D721Med (cell line): Measurements from ENCODE around the gene SULT1A1.
"Not testable (repeated sequence)": the region's sequence is repeated elsewhere in the genome, so short reads cannot be mapped to it uniquely, and the experiment has no call there.

Experiments
- DNase-seq: peaks from one replicate; pipeline ENCODE4 v3.0.0; 2011; ENCODE audit warnings: low spot score; ENCODE audit not compliant: insufficient read length
- FAIRE-seq: peaks from 2 replicates; lab custom pipeline; 2011; peaks lifted over from hg19 to GRCh38; lab: Jason Lieb, UNC
- TF ChIP-seq, protein P1 (sequence below): IDR thresholded peaks from 2 replicates; pipeline ENCODE4 v1.5.1; 2012; ENCODE audit warnings: mild to moderate bottlenecking, control low read depth; ENCODE audit not compliant: insufficient read depth; ENCODE audit errors: missing control alignments

Gene SULT1A1

GRCh38 chr16:28617874-28618273 is 8.0 kb upstream of the SULT1A1 start:
- TF ChIP-seq, protein P1, sequence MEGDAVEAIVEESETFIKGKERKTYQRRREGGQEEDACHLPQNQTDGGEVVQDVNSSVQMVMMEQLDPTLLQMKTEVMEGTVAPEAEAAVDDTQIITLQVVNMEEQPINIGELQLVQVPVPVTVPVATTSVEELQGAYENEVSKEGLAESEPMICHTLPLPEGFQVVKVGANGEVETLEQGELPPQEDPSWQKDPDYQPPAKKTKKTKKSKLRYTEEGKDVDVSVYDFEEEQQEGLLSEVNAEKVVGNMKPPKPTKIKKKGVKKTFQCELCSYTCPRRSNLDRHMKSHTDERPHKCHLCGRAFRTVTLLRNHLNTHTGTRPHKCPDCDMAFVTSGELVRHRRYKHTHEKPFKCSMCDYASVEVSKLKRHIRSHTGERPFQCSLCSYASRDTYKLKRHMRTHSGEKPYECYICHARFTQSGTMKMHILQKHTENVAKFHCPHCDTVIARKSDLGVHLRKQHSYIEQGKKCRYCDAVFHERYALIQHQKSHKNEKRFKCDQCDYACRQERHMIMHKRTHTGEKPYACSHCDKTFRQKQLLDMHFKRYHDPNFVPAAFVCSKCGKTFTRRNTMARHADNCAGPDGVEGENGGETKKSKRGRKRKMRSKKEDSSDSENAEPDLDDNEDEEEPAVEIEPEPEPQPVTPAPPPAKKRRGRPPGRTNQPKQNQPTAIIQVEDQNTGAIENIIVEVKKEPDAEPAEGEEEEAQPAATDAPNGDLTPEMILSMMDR, result no peak
- DNase-seq (no peak), FAIRE-seq (no peak)

DNA sequence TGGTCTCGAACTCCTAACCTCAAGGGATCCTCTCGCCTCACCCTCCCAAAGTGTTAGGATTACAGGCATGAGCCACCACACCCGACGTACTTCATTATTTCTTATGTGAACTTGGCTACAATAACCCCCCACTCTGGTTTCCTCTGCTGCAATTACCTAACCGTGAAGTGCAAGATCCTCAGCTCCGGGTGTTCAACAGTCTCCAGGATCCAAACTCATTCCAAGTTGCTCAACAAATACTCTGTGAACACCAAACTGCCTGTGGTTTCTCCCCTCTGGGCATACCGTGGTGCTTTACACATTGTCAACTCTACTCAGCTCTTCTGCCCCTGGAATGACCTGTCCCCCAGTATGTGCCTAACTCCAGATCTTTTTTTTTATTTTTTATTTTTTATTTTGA is 6.8 kb upstream of the SULT1A1 start:
- no peak for FAIRE-seq
- no peak for DNase-seq
- TF ChIP-seq, protein P1, result no peak

DNA sequence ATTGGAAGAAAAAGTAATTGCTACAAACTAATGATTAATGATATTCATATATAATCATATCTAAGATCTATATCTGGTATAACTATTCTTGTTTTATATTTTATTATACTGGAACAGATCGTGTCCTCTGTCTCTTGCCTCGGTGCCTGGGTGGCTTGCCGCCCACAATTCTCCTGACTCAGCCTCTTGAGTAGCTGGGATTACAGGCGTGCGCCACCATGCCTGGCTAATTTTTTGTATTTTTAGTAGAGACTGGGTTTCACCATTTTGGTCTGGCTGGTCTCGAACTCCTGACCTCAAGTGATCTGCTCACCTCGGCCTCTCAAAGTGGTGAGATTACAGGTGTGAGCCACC is 6.4 kb upstream of the SULT1A1 start:
- DNase-seq, FAIRE-seq: not testable (repeated sequence)

DNA sequence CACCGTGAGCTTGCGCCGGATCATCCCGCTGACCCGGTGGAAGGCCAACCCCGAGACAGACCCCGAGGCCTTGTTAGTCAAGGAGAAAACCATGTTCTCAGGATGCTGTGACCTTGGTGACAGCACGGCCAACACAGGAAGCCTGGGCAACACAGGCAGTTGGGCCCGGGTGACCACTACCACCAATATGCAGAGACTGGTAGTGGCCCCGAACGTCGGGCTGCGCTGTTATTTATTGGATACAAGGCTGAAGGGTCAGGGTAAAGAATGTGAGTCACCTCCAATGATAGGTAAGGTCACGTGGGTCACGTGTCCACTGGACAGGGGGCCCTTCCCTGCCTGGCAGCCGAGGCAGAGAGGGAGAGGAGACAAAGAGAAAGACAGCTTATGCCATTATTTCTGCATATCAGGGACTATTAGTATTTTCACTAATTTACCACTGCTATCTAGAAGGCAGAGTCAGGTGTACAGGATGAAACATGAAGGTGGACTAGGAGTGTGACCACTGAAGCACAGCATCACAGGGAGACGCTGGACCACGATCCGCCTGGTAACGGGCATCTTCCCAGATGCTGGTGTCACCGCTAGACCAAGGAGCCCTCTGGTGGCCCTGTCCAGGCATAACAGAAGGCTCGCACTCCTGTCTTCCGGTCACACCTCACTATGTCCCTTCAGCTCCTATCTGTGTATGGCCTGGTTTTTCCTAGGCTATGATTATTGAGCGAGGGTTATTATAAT is 5.8 kb upstream of the SULT1A1 start:
- not testable (repeated sequence) for FAIRE-seq, DNase-seq
- TF ChIP-seq, protein P1, result peak; percentile 70

GRCh38 chr16:28614561-28614960 is 4.7 kb upstream of the SULT1A1 start:
- not testable (repeated sequence) for FAIRE-seq, DNase-seq

GRCh38 chr16:28613912-28614311 is 4.1 kb upstream of the SULT1A1 start:
- FAIRE-seq, DNase-seq: not testable (repeated sequence)

DNA sequence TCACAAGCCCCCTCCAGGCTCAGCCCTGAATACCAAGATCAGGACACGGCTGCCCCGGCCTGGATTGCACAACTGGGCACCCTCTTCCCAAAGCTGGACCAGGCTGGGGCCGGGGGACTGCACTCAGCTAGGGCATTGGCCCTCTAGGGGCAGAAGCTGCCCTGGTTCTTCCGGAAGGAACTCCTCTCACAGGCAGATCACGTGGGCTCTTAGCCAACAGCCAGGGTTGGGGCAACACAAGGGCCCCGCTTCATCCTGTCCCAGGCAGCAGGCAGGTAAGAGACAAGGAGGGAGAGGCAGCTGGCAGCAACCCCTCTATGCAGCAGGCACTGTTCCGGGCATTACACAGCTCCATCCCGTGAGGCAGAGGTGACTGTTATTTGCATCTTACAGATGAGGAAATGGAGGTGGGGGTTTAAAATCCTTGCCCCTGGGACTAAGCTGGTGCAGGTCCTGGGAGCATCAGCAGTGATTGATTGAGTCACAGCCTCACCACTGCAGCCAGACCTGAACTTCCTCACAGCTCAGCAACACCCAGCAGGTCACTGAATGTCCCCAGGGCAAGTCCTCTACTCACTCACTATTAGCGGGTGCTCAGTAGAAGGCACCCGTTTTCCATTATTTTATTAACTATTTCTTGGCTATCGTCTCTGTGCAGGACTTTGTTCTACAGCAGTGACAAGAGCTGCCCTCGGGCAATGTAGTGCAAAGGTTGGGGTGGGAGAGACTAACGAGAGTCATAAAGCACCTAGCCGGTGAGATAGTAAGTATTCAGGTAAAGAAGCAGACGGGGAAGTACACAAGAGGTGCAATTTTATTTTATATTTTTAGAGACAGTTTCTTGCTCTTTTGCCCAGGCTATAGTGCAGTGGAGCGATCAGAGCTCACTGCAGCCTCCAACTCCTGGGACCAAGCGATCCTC is 2.8 kb upstream of the SULT1A1 start:
- DNase-seq, FAIRE-seq: not testable (repeated sequence)

DNA sequence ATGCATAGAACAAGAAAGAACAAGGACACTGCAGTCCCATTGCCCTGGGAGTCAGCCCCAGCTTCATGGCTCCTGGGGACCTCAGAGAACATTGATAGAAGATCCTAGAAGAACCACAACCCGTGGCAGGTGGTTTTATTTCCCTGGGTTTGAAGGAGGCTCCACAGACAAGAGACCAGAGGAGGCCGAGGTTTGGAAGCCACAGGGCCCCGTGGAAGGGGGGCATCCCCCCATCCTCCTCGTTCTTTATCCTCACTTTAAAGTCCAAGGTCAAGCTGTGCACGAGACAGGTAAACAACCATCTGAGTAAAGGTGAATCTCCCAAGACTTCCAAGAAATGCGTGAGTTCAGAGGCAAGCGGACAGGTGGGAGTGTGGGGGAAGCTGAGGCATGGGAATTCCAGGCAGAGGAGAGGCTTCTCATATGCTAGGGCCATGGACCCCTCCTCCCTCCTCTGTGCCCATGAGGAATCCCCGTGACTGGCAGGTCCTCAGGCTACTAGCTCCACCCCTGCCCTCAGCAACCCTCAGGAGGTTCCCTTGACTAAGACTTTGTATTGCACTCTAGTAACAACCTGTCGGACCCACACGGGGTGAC is 849 bp upstream of the SULT1A1 start:
- FAIRE-seq (no peak), DNase-seq (no peak)

GRCh38 chr16:28608867-28609596 is 812 bp downstream of the SULT1A1 start:
- not testable (repeated sequence) for DNase-seq, FAIRE-seq

More for the DNA sequence above, 849 bp upstream of the SULT1A1 start:
- TF ChIP-seq, protein P1, result no peak

DNA sequence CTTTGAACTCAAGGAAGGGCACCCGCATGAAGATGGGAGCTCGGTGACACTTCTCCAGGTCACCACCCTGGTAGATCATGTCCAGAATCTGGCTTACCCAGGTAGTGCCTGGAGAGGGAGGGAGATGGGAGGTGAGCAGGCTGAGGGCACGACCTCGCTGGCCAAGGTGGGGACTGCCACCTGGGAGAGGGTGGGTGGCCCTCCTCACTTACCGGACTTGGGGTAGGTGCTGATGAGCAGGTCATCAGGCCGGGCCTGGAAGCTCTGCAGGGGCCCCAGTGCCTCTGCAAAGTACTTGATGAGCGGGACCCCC is 1.4 kb downstream of the SULT1A1 start:
- not testable (repeated sequence) for FAIRE-seq, DNase-seq

- not testable (repeated sequence) for DNase-seq, FAIRE-seq
These were observed 2.0 kb downstream of the SULT1A1 start for GRCh38 chr16:28607681-28608495.
